Measurements from ENCODE around the gene SRRM4.

Gene SRRM4

DNA sequence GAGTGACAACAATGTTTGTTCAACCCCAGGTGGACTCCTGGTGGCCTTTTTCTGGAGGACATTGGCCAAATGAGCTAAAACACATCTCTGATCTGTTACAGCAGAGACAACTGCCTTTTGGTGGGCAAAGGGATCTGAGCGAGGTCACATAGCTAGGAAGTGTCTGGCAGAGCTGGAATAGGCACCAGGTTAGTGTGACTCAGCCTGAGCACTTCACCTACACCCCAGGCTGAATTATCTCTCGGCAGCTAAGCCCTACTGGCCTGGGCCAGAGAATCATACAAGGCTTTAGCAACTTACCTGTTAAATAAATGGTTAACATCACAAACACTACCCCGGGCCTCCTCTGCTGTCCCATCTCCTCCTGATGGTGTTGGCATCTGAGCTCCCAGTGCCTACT lies 147.2 kb downstream of the SRRM4 start:
- DNase-seq: no peak

DNA sequence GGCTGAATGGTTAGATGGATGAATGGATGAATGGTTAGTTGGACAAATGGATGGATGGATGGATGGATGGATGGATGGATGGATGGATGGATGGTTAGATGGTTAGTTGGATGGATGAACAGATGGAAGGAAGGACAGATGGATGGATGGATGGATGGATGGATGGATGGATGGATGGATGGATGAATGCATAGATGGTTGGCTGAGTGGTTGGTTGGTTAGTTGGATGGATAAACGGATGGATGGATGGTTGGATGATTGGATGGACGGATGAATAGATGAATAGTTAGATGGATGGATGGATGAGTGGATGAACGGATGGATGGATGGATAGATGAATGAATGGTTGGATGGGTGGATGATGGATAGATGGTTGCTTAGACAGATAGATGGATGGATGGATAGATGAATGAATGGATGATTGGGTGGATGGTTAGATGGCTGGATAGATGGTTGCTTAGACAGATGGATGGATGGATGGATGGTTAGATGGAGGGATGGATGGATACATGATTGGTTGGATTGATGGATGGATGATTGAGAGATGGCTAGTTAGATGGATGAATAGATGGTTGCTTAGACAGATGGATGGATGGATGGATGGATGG lies 148.6 kb downstream of the SRRM4 start:
- DNase-seq: no peak

DNA sequence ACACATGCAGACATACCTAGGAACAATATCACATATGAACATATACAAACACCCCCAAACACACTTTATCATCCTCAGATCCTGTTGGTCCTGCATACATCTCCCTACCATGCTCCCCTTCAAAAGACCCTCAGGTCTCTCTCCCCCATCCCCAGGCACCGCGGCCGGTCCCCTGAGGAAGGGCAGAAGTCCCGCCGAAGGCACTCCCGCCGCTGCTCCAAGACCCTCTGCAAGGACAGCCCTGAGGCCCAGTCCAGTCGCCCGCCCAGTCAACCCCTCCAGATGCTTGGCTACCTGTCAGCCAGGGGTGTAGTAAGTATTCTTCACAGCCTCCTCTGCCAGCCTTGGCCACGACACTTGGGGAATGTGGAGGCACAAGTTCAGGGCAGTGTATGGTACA lies 149.2 kb downstream of the SRRM4 start:
- DNase-seq: no peak

DNA sequence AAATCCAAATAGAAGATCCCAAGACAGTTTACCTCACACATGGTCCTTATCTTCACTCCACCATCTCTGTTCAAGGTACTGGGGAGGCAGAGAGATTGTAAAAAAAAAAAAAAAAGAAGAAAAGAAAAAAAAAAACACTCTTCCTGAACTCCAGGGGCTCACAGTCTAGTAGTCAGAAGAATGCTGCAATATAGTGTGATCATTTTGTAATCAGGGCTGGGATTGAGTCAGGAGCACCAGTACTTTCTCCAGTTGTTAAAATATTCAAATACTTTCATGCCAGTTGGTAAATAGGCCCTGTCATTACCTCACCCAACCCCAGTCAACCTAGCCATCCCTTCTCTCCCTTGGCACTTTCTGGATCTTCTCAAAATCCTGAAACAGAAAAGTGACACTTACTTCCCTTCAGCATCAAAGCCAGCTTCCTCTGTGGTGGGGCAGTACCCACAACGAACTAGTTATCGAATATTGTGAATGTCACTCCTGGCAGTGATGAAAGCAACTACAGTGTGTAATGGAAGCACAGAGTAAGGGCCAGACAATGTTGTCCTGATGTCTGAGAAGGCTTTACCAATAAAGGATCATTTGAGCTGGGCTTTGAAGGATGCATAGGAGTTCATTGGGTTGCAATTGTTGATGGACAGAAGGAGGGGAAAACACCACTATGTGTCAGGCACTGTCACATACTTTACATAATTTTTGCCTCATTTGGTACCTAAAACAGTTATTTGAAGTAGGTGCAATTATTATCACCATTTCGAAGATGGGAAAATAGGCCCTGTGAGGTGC lies 153.1 kb downstream of the SRRM4 start:
- no peak for DNase-seq

DNA sequence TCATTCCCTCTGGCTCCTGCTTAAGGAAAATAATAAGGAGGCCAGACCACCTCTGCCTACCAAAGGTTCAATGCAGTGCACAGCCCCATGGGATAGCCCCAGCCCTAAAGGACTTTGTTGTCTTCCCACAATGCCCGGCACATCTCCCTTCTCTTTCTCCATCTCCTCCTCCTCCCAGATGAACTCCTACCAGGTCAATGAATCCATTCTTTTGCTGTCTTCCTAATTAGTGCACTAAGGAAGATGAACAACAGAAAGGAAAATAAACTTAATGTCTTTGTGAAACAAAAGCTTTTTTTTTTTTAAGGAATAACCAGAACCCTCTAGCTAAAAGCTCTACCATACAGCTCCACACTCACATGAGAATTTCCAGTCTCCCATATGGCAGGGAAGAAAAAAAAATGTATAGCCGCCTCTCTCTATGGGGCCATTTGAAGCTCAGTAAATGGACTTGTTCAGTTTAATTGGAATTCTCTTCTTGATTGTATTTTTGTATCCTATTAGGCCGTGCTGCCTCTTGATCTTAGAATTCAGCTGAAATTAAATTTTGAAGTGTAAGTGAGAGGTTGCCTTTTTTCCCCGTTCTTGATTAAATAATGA lies 155.6 kb downstream of the SRRM4 start:
- DNase-seq: no peak

DNA sequence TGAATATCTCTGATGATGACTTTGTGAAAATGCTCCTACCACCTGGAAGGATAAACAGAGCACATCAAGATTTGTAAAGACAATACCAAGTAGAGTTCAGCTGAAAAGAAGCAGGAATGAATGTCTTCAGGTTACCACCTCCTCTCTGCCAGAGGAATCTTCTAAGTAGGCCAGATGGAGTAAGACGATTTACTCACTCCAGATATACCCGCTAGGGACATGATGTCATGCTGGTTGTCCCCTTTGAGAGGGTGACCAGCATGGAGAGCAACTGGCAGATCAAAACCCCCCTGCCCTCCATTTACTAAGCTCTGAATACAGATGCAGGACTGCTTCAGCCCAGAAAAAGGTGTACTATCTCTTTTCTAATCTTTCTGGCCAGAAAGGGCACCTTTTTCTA lies 158.1 kb downstream of the SRRM4 start:
- DNase-seq: no peak

DNA sequence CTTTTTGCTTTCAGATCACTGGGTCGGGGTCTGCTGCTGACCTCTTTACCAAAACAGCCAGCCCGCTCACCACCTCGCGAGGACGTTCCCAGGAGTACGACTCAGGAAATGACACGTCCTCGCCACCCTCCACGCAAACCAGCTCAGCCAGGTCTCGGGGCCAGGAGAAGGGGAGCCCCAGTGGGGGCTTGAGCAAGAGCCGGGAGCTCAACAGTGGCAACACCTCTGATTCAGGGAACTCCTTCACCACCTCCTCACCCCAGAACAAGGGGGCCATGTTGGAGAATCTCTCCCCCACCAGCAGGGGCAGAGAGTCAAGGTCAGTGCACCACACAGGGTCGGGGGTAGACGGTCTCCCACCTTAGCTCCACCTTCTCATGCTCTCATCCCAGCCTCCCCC lies 164.0 kb downstream of the SRRM4 start:
- no peak for DNase-seq

DNA sequence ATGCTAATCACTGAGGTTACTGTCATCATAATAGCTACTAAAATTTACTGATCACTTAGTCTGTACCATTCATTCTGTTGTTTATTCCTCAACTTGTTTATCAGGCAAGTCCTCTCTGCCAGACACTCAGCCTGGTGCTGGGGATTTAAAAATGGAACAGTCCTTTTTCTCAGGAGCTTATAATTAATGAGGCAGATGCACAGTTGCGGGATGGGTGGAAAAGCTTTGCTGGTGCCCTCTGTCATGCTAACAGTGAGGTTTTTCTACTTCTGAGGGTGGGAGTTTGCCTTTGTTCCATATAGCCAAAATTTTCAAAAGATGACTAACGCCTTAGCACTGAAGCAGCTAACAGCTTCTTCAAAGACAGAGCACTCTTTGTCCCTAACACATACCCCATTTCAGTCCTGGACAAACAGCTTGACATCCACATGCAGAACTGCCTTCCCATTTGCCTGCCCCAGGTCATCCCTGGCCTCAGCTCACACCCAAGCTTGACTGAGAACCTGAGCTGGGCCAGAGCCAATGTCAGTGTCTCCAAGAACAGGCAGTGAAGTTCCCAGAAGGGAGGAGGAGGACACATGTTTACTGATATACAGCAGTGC lies 166.6 kb downstream of the SRRM4 start:
- DNase-seq: no peak

DNA sequence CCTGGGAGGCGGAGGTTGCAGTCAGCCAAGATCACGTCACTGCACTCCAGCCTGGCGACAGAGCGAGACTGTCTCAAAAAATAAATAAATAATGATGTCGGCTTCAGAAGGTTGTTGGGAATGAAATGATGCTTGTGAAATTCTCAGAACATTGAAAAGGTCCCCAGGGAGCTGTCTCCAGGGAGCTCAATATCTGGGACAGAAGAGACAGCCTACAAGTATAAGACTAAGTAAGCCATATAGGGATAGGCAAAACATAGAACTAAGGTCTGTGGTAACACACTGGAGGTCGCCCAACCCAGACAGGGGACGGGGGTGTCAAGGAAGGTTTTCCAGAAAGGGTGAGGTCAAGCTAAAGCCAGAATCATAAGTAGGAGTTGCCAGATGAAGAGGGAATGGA lies 167.9 kb downstream of the SRRM4 start:
- DNase-seq: no peak

DNA sequence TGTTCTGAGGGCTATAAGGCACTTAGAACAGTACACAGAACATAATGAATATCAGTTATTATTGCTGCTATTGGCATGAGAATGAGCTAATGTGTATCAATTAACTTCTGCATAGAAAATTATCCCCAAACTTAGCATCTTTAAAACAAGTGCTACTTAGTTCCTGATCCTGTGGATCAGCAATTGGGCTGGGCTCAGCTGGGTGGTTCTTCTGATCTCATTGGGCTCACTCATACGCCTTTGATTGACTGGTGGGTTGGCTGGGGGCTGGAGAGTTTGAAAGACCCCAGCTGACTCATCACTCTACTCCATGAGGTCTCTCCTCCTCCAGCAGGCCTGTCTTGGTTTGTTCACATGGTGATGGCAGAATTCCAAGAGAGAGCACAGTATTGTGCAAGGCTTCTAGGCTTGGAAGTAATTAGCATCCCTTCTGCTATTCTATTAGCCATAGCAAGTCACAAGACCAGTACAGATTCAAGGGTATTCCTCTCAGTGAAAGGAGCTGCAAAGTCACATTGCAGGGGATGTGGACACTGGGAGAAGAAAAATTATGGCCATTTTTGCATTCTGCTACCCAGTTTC lies 170.2 kb downstream of the SRRM4 start:
- no peak for DNase-seq

DNA sequence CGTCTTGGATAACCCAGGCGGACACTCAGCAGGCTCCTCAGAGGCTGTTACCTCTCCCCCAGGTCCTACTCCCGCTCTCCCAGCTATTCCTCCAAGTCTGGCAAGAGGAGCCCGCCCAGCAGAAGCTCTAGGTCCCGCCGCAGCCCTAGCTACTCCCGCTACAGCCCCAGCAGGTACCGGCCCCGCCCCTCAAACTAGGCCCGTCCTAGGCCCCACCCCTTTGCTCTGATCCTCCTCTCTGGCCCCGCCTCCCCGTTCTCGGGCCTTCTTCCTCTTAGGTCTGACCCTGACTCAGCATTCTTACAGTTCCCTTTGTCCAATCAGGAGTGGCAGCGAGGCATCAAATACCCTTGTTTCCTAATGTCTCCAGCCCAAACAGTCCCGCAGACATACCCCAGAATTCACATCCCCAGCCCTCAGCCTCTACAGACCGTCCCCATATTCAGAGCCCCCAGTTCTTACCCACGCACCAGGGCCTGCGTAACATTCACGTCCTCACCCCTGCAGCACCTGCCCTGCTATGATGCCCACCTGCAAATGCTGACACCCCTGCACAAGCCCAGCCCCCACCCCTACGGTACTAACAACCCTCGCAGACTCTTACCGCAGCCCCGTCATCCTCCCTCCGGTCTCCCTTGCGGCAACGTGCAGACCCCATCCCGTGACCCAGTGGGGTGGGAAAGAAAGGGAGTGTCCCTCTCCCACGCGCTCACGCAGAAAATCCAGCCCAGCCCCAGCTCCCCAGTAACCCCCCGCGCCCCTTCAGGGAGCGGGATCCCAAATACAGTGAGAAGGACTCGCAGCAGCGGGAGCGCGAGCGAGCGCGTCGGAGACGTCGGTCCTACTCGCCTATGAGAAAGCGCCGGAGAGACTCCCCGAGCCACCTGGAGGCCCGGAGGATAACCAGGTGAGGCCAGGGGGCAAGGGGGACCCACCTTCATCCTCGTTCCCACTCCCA lies 172.4 kb downstream of the SRRM4 start:
- DNase-seq: no peak

DNA sequence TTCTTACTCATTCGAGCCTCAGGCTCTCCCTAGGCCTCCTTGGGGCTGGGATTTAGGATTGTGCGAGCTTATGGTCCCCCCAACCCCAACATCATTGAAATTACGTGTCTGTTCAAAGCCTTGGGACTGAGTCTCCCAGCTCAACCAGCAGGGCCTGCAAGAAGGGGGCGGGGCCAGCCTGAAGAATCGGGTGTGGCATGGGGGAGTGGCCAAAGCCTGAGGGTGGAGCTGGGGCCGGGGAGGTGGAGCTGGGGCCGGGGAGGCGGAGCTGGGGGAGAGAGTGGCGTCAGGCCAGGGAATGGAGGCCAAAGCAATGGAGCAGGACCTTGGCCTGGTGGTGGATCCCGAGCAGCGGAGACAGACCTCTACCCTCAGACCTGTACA lies 173.1 kb downstream of the SRRM4 start:
- DNase-seq: no peak

DNA sequence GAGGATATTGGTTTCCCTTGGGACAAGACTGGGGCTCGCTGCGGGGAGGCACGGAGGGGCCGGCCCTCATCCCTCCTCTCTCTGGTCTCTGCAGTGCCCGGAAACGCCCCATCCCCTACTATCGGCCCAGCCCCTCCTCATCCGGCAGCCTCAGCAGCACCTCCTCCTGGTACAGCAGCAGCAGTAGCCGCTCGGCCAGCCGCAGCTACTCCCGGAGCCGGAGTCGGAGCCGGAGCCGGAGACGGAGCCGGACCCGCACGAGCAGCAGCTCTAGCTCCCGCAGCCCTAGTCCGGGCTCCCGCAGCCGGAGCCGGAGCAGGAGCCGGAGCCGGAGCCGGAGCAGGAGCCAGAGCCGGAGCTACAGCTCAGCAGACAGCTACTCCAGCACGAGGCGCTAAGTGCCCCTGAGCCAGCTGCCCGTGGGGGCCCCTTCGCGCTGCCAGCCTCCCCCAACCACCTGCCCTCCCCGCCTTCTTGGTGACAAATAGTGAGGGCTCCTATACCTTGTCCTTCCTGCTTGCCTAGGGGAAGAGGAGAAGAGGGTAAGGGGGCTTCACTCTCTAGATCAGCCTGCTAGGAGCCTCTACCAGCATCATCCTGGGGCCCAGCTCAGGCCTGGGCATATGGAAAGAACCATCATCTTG lies 175.2 kb downstream of the SRRM4 start:
- DNase-seq: no peak

DNA sequence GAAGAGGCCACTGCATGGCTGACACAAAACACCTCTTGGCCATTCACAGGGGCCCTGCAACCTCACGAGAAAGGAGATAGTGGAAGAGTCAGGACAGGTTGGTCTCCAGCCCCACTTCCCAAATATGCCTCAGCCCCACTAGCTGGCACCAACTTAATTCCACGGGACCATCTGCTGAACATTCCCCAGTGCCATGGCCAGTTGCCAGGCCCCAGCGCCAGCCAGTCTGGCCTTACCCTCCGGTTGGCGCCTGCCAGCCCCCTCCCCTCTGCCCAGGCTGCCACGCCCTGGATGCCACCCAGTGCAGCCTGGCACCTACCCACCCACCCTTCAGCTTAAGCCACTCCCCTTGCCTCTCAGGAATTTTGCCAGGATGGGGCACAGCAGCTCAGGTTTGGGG lies 176.2 kb downstream of the SRRM4 start:
- no peak for DNase-seq

DNA sequence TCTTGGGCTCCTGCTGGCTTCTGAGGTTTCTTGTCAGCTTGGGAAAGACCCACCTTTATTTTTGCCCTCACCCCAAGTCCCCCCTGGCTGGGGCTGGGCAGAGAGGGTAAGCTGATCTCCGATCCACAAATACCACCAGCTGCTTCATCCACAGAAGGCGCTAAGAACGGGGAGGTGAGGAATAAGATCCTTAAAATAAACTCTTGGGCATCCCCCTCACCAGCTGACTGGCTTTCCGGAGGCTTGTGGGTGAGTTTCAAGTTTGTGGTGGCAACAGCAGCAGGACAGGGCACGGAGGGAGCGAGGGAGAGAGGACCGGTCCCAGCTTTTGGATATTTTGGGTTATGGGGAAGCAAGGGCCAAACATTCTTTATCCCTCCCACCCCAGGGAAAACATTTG lies 176.6 kb downstream of the SRRM4 start:
- no peak for DNase-seq

DNA sequence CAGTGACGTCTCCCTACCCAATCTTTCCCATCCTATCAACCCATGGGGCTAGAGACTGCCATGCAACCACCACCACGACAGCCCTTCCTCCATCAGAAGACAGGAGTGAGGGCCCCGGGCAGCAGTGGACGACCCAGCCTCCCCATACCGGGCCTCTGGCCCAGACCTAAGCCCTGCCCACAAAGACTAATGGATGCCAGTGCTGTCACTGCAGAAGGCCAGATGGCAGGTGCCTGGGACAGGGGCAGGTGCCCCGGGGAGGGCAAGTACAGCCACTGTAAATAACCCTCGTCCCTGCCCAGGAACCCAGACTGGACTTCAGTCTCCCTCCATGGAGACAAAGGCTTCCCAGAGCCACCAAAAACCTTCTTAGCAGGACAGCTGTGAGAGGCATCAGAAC lies 177.1 kb downstream of the SRRM4 start:
- no peak for DNase-seq

DNA sequence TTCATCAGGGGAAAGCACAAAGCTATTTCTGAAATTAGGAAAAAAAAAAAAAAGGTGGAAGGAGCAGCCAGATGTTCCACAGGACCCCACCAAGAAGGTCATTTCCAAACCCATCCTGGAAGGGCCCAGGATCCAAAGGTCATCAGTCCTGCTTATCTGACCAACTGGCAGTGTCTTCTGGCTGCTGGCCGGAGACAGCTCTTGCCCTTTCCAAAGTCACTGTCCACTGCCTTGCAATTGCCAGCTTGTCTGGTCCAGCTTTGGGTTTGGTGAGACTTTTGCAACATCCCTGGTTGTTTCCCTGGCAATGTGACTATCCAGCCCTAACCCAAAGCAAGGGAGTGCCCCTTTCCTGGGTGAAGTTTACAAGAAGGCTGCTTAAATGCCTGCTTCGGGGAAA lies 178.5 kb downstream of the SRRM4 start:
- no peak for DNase-seq

DNA sequence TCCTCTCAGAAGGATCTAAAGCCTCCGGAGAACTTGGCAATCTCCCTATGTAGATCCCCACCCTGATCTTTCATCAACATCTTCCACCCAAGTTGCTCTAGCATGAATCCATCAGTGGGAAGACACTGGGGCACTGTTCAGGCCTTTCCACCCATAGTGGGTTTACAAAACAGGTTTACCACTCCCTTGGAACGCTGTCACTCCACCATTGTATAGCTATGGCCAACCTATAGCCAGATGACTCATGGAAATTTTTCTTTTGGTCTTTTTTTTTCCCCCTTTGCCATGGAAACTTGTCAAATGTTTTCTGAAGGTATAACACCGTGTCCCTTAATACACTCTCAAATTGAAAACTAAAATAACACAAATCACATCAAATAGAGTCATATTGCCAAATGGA lies 186.6 kb downstream of the SRRM4 start:
- no peak for DNase-seq

DNA sequence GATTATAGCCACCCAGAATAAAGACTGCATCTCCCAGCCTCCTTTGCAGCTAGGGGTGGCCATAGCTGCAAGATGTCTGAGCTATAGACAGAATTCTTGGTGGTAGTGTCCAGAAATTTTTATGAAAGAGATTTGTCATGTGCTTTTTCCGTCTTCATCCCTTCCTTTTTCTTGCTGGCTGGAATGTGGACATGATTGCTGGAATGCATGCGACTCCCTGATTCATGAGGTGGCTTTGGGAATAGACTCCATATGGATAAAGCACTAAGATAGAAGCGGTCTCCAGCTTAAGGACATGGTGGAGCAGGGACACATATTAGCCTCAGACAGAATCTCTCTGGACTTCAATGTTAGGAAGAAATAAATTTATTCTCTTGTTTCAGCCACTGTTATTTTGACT lies 187.4 kb downstream of the SRRM4 start:
- DNase-seq: no peak

DNA sequence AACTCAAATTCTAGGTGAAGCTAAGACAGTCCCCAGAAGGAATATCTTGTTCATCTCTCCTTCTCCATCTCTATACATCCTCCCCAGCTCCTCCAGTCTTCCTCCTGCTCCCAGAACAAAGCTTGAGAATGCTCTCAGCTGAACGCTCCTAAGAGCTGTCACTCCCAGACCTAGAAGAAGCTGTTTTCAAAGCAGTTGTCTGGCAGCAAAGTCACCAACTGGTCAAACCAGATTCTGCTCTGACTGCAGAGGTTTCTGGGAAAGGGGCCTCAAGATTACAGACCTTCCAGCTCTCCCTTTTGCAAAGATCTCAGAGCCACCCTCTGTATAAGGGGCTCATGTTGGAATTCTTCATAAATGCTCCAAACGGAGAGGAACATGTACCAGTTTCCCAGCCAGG lies 187.8 kb downstream of the SRRM4 start:
- DNase-seq: no peak

DNA sequence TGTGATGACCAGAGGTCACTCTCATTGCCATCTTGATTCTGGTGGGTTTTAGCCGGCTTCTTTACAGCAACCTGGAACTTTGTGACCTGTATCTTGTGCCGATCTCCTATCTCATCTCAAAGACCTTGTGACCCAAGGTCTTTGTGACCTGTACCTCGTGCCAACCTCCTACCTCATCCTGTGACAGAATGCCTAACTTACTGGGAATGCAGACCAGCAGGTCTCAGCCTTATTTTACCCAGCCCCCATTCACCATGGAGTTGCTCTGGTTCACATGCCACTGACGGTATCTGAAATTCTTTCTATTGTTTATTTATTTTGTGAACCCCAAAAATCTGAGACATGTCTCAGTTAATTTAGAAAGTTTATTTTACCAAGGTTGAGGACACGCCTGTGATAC lies 189.9 kb downstream of the SRRM4 start:
- no peak for DNase-seq

Data from NCI-H2029 treated with DMSO at 0.1 percent for 48 hours (cell line).